GM21723 (cell line): Measurements from ENCODE around the gene ALKBH3.

Source experiments
- ATAC-seq: cut with Tn5 transposase; IDR thresholded peaks from one replicate; pipeline ENCODE4 v1.9.1; 2021; ENCODE audit warnings: mild to moderate bottlenecking, moderate library complexity; ENCODE audit not compliant: unreplicated experiment

The ALKBH3 gene

GRCh38 chr11:43921561-43922294 lies 41.1 kb downstream of the ALKBH3 start:
- no peak for ATAC-seq

GRCh38 chr11:43922295-43922648 lies 41.6 kb downstream of the ALKBH3 start:
- ATAC-seq = no peak

- ATAC-seq = no peak
Observed at GRCh38 chr11:43922744-43923405, 42.2 kb downstream of the ALKBH3 start.

- ATAC-seq = no peak
Observed at GRCh38 chr11:43923406-43924111, 42.9 kb downstream of the ALKBH3 start.

GRCh38 chr11:43924112-43924855 lies 43.7 kb downstream of the ALKBH3 start:
- ATAC-seq = no peak

GRCh38 chr11:43925063-43925931 lies 44.7 kb downstream of the ALKBH3 start:
- no peak for ATAC-seq

GRCh38 chr11:43925932-43926505 lies 45.4 kb downstream of the ALKBH3 start:
- ATAC-seq = no peak

DNA sequence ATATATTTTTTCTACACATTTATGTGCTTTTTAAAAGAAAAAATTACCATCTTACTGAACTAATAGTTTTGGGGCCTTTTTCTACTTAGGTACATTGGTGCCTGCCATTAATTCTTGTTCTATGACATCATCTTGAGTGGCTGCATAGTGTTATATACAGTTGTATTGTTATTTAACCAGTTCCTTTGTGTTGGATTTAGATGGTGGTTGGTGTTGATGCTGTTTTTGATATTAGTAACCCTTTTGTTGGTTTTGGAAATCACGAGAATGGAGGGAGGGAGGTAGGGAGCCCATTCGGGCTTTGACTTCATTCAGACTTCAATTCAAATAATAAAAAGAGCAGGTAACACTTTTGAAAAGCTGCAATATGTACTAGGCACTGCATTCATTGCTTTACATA lies 46.4 kb downstream of the ALKBH3 start:
- ATAC-seq = no peak

- no peak for ATAC-seq
Observed at GRCh38 chr11:43927925-43928707, 47.5 kb downstream of the ALKBH3 start.

DNA sequence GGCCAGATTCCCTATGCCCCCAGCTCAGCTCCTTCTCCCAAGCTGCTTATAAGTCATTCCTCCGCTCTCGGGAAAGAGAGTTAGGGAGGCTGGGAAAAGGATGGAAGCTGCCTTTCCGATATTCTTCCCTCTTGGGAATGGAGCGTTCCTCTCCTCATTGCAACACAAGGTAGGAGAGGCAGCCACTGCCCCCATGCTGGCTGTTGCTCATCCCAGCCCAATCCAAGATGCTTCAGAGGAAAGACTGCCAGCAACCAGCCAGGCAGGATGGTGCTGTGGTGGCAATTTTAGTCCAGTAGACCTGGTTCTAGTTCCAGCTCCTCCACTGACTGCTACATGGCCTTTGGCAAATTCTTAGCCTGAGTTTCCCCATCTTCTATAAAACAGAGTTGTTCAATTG lies 48.1 kb downstream of the ALKBH3 start:
- ATAC-seq = no peak

- ATAC-seq = no peak
Observed at GRCh38 chr11:43930868-43931716, 50.5 kb downstream of the ALKBH3 start.

DNA sequence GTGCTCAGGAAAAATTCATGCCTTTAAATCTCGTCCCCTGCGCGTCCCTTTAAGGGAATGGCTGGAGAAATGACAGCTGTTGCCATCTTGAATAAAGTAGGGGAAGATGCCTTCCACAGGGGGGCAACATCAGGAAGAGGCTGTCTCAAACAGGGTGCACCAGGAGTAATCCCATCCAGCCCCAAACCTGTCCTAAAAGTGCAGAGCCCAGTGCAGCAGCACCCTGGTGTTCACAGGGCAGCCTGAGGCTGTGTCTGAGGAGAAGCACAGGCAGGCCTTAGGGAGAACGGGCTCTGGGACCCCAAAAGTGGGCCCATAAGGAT lies 51.0 kb downstream of the ALKBH3 start:
- ATAC-seq = no peak

- no peak for ATAC-seq
Observed at GRCh38 chr11:43933226-43933607, 52.6 kb downstream of the ALKBH3 start.

GRCh38 chr11:43933608-43934551 lies 53.2 kb downstream of the ALKBH3 start:
- no peak for ATAC-seq

DNA sequence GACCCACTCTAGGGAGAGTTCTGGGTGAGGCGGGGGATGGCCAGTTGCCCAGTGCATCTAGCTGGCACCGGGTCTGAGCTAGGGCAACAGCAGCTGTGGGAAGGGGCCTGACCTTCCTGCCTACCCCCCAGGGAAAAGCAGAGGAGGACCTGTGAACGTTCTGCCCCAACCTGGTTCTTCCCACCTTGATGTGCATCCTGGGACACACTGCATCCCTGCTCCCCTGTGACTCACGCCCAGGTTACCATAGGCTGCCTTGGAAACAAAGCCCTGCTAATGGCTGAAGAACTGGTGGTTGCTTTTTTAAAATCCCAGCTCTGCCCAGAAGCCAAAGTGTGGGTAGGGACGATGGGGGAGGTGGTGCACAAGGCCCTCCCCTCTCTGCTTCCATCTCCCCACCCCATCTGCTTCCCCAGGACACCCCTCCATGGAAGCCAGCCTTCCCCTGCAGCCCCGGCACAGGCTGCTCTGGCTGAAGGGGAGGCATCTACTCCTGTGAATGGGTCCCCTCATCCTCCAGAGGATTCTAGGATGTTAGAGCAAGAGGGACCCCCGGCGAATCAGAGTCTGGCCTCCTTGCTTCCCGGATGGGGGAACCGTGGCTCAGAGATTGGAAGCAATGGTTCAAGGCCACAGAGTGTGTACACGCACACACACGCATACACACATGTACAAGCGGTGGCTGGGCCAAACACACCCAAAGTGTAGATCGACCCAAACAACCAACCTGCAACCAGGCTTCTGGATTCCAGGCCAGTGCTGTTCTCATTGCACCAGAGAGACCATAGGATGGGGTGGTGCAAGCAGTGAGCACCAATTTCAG lies 54.2 kb downstream of the ALKBH3 start:
- no peak for ATAC-seq

DNA sequence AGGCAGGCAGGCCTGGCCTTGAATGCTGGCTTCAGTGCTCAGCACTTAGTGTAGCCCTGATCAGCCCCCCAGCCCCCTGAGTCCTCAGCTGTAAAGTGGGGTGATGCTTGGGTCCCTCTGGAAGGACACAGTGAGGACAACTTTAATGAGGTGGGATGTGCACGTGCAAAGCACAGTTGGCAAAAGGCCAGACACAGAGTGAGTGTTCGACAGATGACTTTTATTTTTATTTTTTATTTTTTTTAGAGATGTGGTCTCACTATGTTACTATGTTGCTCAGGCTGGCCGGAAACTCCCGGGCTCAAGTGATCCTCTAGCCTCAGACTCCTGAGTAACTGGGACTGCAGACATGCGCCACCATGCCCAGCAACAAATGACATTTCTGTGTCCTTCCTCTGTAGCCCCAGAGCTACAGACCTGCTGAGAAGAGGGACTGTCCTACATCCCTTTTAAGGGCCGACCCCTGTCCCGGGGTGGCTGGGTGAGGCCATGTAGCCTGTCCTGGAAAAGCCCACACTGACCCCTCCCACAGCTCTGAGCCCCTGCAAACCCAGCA lies 54.9 kb downstream of the ALKBH3 start:
- no peak for ATAC-seq
